Uterus (tissue), 2 donors: ENCODE data around the gene IGFN1.

Experiments
- CTCF ChIP-seq, 4 experiments: fragments of 200-600 bp in 2 of 4; fragments of 450-650 bp in 2 of 4; sonication (generic) in 2 of 4; IDR thresholded peaks; one replicate each; pipeline ENCODE4 v1.5.1; 2016 to 2019; ENCODE audit warnings: antibody characterized with exemption in 4 of 4, mild to moderate bottlenecking in 2 of 4, moderate library complexity in 1 of 4
- POLR2A ChIP-seq, 2 donors: fragments of 450-650 bp; IDR thresholded peaks; one replicate each; pipeline ENCODE4 v1.6.1; 2016; ENCODE audit warnings: antibody characterized with exemption in 2 of 2, mild to moderate bottlenecking in 1 of 2, moderate library complexity in 1 of 2

DNA sequence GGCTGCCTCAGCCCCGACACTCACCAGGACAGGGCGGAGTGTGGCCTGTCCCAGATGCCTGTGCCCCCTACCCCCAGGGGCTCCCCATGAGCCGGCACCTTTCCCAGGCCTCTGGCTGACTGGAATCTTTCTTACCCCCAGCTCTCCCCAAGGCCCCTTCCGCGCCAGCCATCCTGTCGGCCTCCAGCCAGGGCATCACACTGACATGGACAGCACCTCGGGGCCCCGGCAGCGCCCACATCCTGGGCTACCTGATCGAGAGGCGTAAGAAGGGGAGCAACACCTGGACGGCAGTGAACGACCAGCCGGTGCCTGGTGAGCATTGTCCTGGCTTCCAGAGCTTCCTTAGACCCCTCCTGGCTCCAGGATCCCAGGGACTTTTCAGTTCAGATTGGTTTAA lies 26.5 kb downstream of the IGFN1 start:
- no peak for TF ChIP-seq CTCF (IDR thresholded peaks at IDR 0.05)
- no peak for TF ChIP-seq POLR2A (IDR thresholded peaks at IDR 0.05)
